IPS-11a (cell line): ENCODE results near the gene PDK4.
"Not testable (repeated sequence)": the region's sequence is repeated elsewhere in the genome, so short reads cannot be mapped to it uniquely, and the experiment has no call there.

Source experiments
- H3K4me3 ChIP-seq: one replicate; pipeline ENCODE4 v1.5.1; 2013; ENCODE audit warnings: low read depth, low read length, control low read depth

Gene PDK4

GRCh38 chr7:95578299-95578855 lies 17.9 kb downstream of the PDK4 start:
- H3K4me3 ChIP-seq, result no peak overlapping the region

- H3K4me3 ChIP-seq, result no peak overlapping the region
Measured at GRCh38 chr7:95577137-95577536, 19.2 kb downstream of the PDK4 start.

GRCh38 chr7:95569720-95570119 lies 26.6 kb downstream of the PDK4 start:
- no peak overlapping the region for H3K4me3 ChIP-seq

GRCh38 chr7:95560674-95561073 lies 35.6 kb downstream of the PDK4 start:
- no peak overlapping the region for H3K4me3 ChIP-seq

- H3K4me3 ChIP-seq, result no peak overlapping the region
Measured at GRCh38 chr7:95558864-95559263, 37.5 kb downstream of the PDK4 start.

GRCh38 chr7:95556777-95557176 lies 39.5 kb downstream of the PDK4 start:
- H3K4me3 ChIP-seq, result no peak overlapping the region

- no peak overlapping the region for H3K4me3 ChIP-seq
Measured at GRCh38 chr7:95553939-95554338, 42.4 kb downstream of the PDK4 start.

GRCh38 chr7:95552010-95552926 lies 44.0 kb downstream of the PDK4 start:
- H3K4me3 ChIP-seq, result not testable (repeated sequence)

- no peak overlapping the region for H3K4me3 ChIP-seq
Measured at GRCh38 chr7:95550546-95550945, 45.8 kb downstream of the PDK4 start.

GRCh38 chr7:95549818-95550529 lies 46.3 kb downstream of the PDK4 start:
- no peak overlapping the region for H3K4me3 ChIP-seq

- no peak overlapping the region for H3K4me3 ChIP-seq
Measured at GRCh38 chr7:95547361-95548348, 48.7 kb downstream of the PDK4 start.

GRCh38 chr7:95546647-95547046 lies 49.7 kb downstream of the PDK4 start:
- H3K4me3 ChIP-seq, result no peak overlapping the region

GRCh38 chr7:95545673-95546072 lies 50.6 kb downstream of the PDK4 start:
- no peak overlapping the region for H3K4me3 ChIP-seq

GRCh38 chr7:95545007-95545615 lies 51.2 kb downstream of the PDK4 start:
- no peak overlapping the region for H3K4me3 ChIP-seq

- H3K4me3 ChIP-seq, result no peak overlapping the region
Measured at GRCh38 chr7:95544171-95544570, 52.1 kb downstream of the PDK4 start.

- H3K4me3 ChIP-seq, result no peak overlapping the region
Measured at GRCh38 chr7:95543312-95543711, 53.0 kb downstream of the PDK4 start.

- H3K4me3 ChIP-seq, result no peak overlapping the region
Measured at GRCh38 chr7:95540366-95540765, 56.0 kb downstream of the PDK4 start.

- H3K4me3 ChIP-seq, result no peak overlapping the region
Measured at GRCh38 chr7:95539426-95539825, 56.9 kb downstream of the PDK4 start.

- no peak overlapping the region for H3K4me3 ChIP-seq
Measured at GRCh38 chr7:95537468-95537867, 58.8 kb downstream of the PDK4 start.

- H3K4me3 ChIP-seq, result no peak overlapping the region
Measured at GRCh38 chr7:95536656-95537311, 59.5 kb downstream of the PDK4 start.
